ENCODE measurements around the gene POM121.
"Not testable (repeated sequence)": the region's sequence is repeated elsewhere in the genome, so short reads cannot be mapped to it uniquely, and the experiment has no call there.

GRCh38 chr7:72997447-72997846, 72.6 kb downstream of the POM121 start:
- TF ChIP-seq ZNF274 (IDR thresholded peaks at IDR 0.05; ENCODE audit: low read depth, low read length); SUZ12 (IDR thresholded peaks at IDR 0.05; ENCODE audit: extremely low read depth, insufficient read depth, insufficient read length); YY1 (IDR thresholded peaks at IDR 0.05; ENCODE audit: insufficient read depth, insufficient read length): not testable (repeated sequence)
